ENCODE data around the gene ATP1B2. TPM values are rescaled to one million over a fixed set of nuclear protein-coding genes. Genes with fewer than 3 reads are reported as not detected.

ATP1B2 gene
- total RNA-seq, 2 experiments from 2014 or later: 0.32 to 0.33 TPM

GRCh38 chr17:7652388-7653356 is 1.9 kb downstream of the ATP1B2 start:
- H3K4me3 Mint-ChIP-seq: no peak overlapping the region
- H3K27me3 Mint-ChIP-seq: peaks cover 35% of the 10 kb centered on the region
- intact Hi-C loops (cut with DNase I, micrococcal nuclease): no loop called here
- no peaks in the 10 kb centered on the region for H3K36me3 Mint-ChIP-seq (ENCODE audit: low read depth)
- H3K9me3 Mint-ChIP-seq (ENCODE audit: low read depth): no peaks in the 10 kb centered on the region
- DNase-seq (no peak), ATAC-seq (no peak)
- H3K27ac Mint-ChIP-seq: no peak overlapping the region
- peaks cover 17% of the 10 kb centered on the region for H3K4me1 Mint-ChIP-seq
- CTCF ChIA-PET: no interaction called here
- POLR2A ChIA-PET: no interaction called here

DNA sequence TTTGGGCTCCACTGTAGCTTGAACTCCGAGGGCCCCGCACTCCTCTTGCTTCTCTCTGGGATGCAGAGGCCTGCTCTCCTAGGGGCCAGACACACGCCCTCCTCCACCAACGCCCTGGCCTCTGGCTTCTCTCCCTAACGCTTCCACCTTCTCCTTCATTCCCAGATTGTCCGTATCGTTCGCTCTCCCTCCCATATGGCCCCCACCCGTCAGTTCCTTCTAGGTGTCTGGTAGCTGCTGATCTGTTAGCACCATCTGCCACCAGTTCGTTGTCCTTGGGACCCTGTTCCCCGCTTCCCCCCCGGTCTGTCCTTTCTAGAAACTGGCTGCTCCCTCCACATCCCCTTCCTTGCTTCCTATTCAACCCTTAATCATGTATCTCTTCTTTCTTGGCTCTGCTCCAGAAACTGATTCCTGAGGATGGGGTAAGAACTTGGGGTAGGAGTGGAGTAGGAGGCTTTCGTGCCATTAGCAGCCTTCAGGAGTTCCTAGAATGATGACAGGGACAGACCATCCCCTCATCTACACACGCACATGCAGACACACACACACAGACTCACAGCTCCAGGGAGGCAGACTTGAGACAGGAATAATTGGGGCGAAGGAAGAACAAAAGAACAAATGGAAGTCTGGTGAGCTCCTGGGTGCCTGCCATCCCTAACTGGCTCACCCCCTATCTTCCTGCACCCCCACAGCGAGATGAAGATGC is 4.3 kb downstream of the ATP1B2 start:
- POLR2A ChIA-PET: no interaction called here
- Mint-ChIP-seq H3K27me3 (peaks cover 27% of the 10 kb centered on the region), H3K4me3 (no peak overlapping the region), H3K9me3 (ENCODE audit: low read depth) (no peaks in the 10 kb centered on the region), H3K27ac (no peak overlapping the region), H3K4me1 (peaks cover 14% of the 10 kb centered on the region), H3K36me3 (ENCODE audit: low read depth) (no peaks in the 10 kb centered on the region)
- CTCF ChIA-PET: interaction anchor here (0.6 to 1.3 kb wide), 4 partner anchors 12 to 375 kb away, joined by 3 to 4 read pairs (median 3); no protein-coding TSS in a partner anchor
- ATAC-seq (no peak), DNase-seq (no peak)
- intact Hi-C loops (cut with DNase I, micrococcal nuclease): no loop called here

DNA sequence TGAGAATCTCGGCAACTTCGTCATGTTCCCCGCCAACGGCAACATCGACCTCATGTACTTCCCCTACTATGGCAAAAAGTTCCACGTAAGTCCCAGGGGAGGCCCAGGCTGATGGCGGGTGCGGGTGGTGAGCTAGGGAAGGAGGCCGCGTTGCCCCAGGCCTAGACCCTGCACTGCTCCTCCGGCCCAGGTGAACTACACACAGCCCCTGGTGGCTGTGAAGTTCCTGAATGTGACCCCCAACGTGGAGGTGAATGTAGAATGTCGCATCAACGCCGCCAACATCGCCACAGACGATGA is 4.8 kb downstream of the ATP1B2 start:
- Mint-ChIP-seq H3K27me3 (peaks cover 22% of the 10 kb centered on the region), H3K27ac (no peak overlapping the region), H3K9me3 (ENCODE audit: low read depth) (no peaks in the 10 kb centered on the region), H3K4me3 (no peak overlapping the region), H3K36me3 (ENCODE audit: low read depth) (no peaks in the 10 kb centered on the region), H3K4me1 (peaks cover 9% of the 10 kb centered on the region)
- ATAC-seq (no peak), DNase-seq (no peak)
- intact Hi-C loops (cut with DNase I, micrococcal nuclease): no loop called here
- ChIA-PET POLR2A (no interaction called here), CTCF (interaction anchor here (0.6 to 0.8 kb wide), 2 partner anchors 23 to 375 kb away, joined by 3 read pairs; no protein-coding TSS in a partner anchor)

- no peaks in the 10 kb centered on the region for H3K36me3 Mint-ChIP-seq (ENCODE audit: low read depth)
- no peak overlapping the region for H3K27ac Mint-ChIP-seq
- no peaks in the 10 kb centered on the region for H3K4me1 Mint-ChIP-seq
- H3K27me3 Mint-ChIP-seq: peaks cover 12% of the 10 kb centered on the region
- DNase-seq (no peak), ATAC-seq (no peak)
- POLR2A ChIA-PET: interaction anchor here (0.6 kb wide), 1 partner anchor 611 kb away, joined by 4 read pairs; no protein-coding TSS in a partner anchor
- intact Hi-C loops (cut with DNase I, micrococcal nuclease): no loop called here
- CTCF ChIA-PET: no interaction called here
- H3K9me3 Mint-ChIP-seq (ENCODE audit: low read depth): no peaks in the 10 kb centered on the region
- no peak overlapping the region for H3K4me3 Mint-ChIP-seq
Observed at GRCh38 chr17:7656958-7657609, 6.4 kb downstream of the ATP1B2 start.

DNA sequence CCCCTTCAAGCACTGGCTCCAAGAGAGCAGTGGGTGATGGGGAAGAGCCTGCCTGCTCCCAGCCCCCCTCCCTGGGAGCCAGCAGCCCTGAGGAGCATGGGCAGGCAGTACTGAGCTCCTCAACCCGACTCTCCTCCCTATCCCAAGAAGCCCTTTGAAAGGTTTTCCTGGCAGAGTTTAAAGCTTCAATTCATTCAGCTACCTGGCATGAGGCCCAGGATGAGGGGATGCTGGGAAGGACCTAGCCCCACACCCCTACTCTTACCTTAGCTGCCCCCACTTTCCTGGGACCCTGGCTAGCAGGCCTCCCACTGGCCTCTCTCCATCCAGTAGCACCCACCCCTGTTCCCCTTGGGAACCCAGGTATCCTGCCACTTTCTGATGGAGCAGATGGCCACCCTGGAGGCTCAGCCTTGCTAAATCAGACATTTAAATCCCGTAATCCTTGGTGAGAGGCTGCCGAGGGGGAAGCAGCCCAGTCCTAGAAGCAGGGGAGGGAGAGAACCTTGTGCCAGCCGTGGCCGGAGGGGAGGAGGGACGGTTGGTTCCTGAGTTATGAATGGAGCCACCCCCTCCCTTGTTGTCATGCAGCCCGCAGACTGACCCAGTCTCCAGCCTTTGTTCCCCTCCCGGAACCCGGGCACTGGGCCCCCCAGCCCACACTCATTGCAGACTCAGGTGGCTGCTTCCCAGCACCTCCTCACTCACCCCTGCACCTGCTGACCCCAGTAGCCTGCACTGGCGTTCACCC is 17.1 kb downstream of the ATP1B2 start:
- no peaks in the 10 kb centered on the region for H3K4me1 Mint-ChIP-seq
- no peaks in the 10 kb centered on the region for H3K9me3 Mint-ChIP-seq (ENCODE audit: low read depth)
- CTCF ChIA-PET: interaction anchor here (0.5 kb wide), 1 partner anchor 388 kb away, joined by 3 read pairs; no protein-coding TSS in a partner anchor
- H3K36me3 Mint-ChIP-seq (ENCODE audit: low read depth): peaks cover 13% of the 10 kb centered on the region
- POLR2A ChIA-PET: interaction anchor here (0.5 to 0.7 kb wide), 2 partner anchors 40 to 181 kb away, joined by 3 to 4 read pairs; no protein-coding TSS in a partner anchor
- H3K27ac Mint-ChIP-seq: no peak overlapping the region
- intact Hi-C loops (cut with DNase I, micrococcal nuclease): no loop called here
- ATAC-seq (no peak), DNase-seq (no peak)
- no peak overlapping the region for H3K4me3 Mint-ChIP-seq
- H3K27me3 Mint-ChIP-seq: no peaks in the 10 kb centered on the region

GRCh38 chr17:7668482-7668881 is 17.8 kb downstream of the ATP1B2 start:
- ATAC-seq (no peak), DNase-seq (no peak)
- H3K27me3 Mint-ChIP-seq: no peaks in the 10 kb centered on the region
- intact Hi-C loops (cut with DNase I, micrococcal nuclease): no loop called here
- no peaks in the 10 kb centered on the region for H3K4me1 Mint-ChIP-seq
- no peak overlapping the region for H3K4me3 Mint-ChIP-seq
- no peak overlapping the region for H3K27ac Mint-ChIP-seq
- peaks cover 18% of the 10 kb centered on the region for H3K36me3 Mint-ChIP-seq (ENCODE audit: low read depth)
- peaks cover 2% of the 10 kb centered on the region for H3K9me3 Mint-ChIP-seq (ENCODE audit: low read depth)
- POLR2A ChIA-PET: no interaction called here
- CTCF ChIA-PET: no interaction called here

GRCh38 chr17:7673239-7673638 is 22.5 kb downstream of the ATP1B2 start:
- Mint-ChIP-seq H3K4me3 (no peak overlapping the region), H3K27ac (no peak overlapping the region), H3K4me1 (no peaks in the 10 kb centered on the region), H3K27me3 (no peaks in the 10 kb centered on the region), H3K36me3 (ENCODE audit: low read depth) (peaks cover 41% of the 10 kb centered on the region), H3K9me3 (ENCODE audit: low read depth) (peaks cover 4% of the 10 kb centered on the region)
- DNase-seq (peak; percentile 73), ATAC-seq (no peak)
- CTCF ChIA-PET: interaction anchor here (0.6 to 1.8 kb wide), 20 partner anchors 12 to 652 kb away, joined by 3 to 15 read pairs (median 3); partner anchors contain the start of gene TP53
- POLR2A ChIA-PET: interaction anchor here (0.5 to 0.9 kb wide), 4 partner anchors 13 to 150 kb away, joined by 3 to 4 read pairs (median 3); no protein-coding TSS in a partner anchor
- intact Hi-C loops (cut with DNase I, micrococcal nuclease): loop anchor here in 1 of 2 experiments (5.0 kb wide), 1 partner anchor 41 kb away; the partner anchor contains the start of gene SHBG

- ChIA-PET POLR2A (no interaction called here), CTCF (no interaction called here)
- Mint-ChIP-seq H3K27ac (no peak overlapping the region), H3K36me3 (ENCODE audit: low read depth) (peaks cover 41% of the 10 kb centered on the region), H3K9me3 (ENCODE audit: low read depth) (peaks cover 4% of the 10 kb centered on the region), H3K4me1 (peaks cover 2% of the 10 kb centered on the region), H3K4me3 (no peak overlapping the region), H3K27me3 (no peaks in the 10 kb centered on the region)
- DNase-seq (no peak), ATAC-seq (no peak)
- intact Hi-C loops (cut with DNase I, micrococcal nuclease): loop anchor here in 1 of 2 experiments (5.0 kb wide), 1 partner anchor 43 kb away; the partner anchor contains the start of gene SHBG
Observed at GRCh38 chr17:7674934-7675333, 24.2 kb downstream of the ATP1B2 start.

GRCh38 chr17:7676533-7676932 is 25.8 kb downstream of the ATP1B2 start:
- Mint-ChIP-seq H3K4me3 (no peak overlapping the region), H3K9me3 (ENCODE audit: low read depth) (peaks cover 4% of the 10 kb centered on the region), H3K27me3 (no peaks in the 10 kb centered on the region), H3K27ac (peak overlapping the region; percentile 0), H3K4me1 (peaks cover 2% of the 10 kb centered on the region), H3K36me3 (ENCODE audit: low read depth) (peaks cover 34% of the 10 kb centered on the region)
- ChIA-PET CTCF (interaction anchor here (3.5 kb wide), 1 partner anchor 11 kb away, joined by 11 read pairs; the partner anchor contains the start of gene TP53), POLR2A (no interaction called here)
- intact Hi-C loops (cut with DNase I, micrococcal nuclease): no loop called here
- DNase-seq: no peak
- no peak for ATAC-seq

DNA sequence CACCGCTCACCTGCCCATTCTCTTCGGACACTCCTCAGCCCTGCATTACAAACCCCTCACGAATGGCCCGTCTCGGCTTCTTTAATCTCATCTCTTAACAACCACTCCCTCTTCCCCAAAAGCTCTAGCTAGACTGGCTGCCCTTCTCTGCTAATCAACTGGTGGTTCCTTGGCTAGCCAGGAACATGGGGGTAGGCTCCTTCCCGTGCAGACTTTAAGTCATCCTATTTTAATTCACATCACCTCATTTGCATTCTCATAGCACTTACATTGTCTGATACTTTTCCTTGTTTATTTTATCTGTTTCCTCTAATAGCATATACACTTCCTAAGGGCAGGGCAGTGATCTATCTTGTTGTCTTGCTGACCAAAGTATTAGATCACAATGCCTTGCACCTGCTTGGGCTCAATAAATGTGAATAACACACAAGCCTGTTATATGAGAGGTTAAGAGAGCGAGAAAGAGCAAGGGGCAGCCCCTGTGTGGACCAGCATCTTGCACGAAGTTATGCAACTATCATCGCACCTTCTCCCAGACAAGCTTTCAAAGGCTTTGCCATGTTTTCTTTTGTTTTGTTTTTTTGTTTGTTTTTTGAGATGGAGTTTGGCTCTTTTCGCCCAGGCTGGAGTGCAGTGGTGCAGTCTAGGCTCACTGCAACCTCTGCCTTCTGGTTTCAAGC is 26.8 kb downstream of the ATP1B2 start:
- peaks cover 4% of the 10 kb centered on the region for H3K9me3 Mint-ChIP-seq (ENCODE audit: low read depth)
- H3K27ac Mint-ChIP-seq: no peak overlapping the region
- POLR2A ChIA-PET: no interaction called here
- no peaks in the 10 kb centered on the region for H3K27me3 Mint-ChIP-seq
- no peak for ATAC-seq
- CTCF ChIA-PET: interaction anchor here (3.5 kb wide), 1 partner anchor 10 kb away, joined by 11 read pairs; the partner anchor contains the start of gene TP53
- H3K4me3 Mint-ChIP-seq: no peak overlapping the region
- intact Hi-C loops (cut with DNase I, micrococcal nuclease): no loop called here
- peaks cover 30% of the 10 kb centered on the region for H3K36me3 Mint-ChIP-seq (ENCODE audit: low read depth)
- H3K4me1 Mint-ChIP-seq: peaks cover 4% of the 10 kb centered on the region
- DNase-seq: no peak
